GM21723 (cell line): ENCODE measurements around the gene RPS6KA5.
"Not testable (repeated sequence)": the region's sequence is repeated elsewhere in the genome, so short reads cannot be mapped to it uniquely, and the experiment has no call there.

ENCODE experiments used
- ATAC-seq: cut with Tn5 transposase; IDR thresholded peaks from one replicate; pipeline ENCODE4 v1.9.1; 2021; ENCODE audit warnings: mild to moderate bottlenecking, moderate library complexity; ENCODE audit not compliant: unreplicated experiment

Gene RPS6KA5

DNA sequence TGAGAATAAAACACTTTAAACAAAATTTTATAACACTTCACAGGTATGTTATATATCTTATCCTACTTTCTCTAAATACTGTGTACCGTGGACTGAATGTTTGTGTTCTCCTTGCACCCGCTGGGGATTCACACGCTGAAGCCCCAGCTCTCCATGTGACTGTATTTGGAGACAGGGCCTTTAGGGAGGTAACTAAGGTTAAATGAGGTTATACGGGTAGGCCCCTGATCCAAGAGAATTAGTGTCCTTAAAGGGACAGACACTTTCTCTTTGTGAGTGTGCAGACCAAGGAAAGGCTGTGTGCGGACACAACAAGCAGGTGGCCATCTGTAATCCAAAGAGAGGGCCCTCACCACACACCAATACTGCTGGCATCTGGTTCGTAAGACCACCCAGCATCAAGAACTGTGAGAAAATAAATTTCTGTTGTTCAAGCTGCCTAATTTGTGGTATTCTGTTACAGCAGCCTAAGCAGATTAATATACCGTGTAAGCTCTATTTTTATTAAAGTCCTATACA is 174.1 kb downstream of the RPS6KA5 start:
- no peak for ATAC-seq

DNA sequence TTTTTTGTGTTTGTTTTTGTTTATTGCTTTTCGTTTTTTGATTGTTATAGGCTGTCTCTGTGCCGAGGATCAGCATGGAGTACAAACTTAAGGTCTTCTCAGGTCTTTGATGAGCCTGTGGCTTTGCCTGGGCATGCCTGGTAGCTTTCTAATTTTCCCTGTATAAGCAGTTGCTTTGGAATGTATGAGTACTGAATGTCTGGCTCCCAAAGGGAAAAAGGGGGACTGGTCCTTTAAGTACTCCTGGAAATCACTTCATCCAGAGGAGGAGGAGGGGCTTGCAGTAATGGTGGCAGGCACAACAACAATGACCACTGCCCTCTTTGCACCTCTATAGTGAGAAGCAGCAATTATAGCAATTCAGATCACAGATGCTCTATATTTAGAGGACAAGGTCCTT is 176.7 kb downstream of the RPS6KA5 start:
- ATAC-seq, result no peak

DNA sequence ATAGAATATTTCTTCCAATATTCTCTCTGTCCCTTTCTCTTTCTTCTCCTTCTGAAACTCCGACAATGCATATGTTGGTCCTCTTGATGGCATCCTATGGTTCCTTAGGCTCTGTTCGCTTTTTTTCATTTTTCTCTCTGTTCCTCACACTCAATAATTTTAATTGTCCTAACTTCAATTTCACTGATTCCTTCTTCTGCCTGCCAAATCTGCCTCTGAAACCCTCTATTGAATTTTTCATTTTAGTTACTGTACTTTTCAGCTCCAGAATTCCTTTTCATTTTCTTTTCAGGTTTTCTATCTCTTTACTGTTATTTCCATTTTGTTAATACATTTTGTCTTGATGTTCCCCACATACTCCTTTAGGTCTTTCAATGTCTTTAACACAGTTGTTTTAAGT is 177.2 kb downstream of the RPS6KA5 start:
- ATAC-seq, result no peak

DNA sequence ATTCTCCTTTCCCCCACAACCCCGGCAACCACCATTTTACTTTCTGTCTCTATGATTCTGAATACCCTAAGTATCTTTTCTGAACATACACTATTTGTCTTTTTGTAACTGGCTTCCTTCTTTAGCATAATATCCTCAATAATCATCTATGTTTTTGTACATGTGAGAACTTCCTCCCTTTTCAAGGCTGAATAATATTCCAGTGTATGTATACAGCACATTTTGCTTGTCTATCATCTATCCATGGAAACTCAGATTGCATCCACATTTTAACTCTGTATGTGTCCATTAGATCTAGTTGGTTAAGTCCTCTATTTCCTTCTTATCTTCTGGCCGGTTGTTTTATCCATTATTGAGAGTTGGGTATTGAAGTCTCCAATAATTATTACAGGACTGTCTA is 180.2 kb downstream of the RPS6KA5 start:
- ATAC-seq, result no peak

DNA sequence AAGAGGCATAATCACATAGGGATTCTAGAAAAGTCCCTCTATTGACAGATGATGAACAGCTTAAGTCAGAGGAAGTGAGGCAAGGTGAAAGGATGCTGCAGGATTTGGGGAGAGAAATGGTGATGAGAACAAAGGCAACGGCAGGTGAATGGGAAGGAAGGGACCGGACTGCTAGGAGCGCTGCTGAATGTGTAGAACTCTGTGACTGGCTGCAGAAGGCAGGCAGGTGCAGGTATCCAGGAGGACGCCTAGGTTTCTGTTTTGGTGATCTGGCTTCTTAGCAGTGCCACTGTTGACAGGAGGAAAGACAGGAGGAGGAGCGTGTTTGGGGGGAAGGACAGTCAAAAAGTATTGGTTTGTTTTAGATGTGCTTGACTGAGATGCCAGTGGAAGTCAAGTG is 185.8 kb downstream of the RPS6KA5 start:
- ATAC-seq, result no peak

DNA sequence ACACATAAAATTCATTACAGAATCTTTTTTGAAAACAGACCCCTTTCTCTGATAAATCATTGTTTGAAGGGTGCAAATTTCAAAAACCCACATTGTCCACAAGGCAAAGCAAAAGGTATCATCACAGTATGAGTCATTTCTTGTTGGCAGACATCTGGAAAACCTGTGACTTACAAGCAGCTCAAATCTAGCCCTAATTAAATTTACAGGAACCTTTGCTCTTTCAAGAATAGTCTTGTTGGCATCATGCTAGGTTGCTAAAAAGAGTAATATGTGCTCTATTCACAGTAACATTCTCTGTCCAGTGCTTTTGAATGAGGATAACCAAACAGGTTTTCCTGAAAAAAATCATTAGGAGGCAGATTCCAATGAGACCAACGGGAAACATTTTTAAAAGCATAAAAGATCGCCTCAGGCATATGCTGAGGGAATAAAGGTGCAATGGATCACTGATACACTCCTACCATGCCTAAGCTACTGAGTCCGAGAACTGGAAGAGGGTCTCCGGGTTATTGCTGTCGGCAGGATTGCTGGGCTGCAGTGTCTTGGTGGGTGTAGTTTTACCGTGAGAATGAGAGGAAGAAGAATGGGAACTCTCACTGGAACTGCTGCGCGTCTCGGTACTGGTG is 188.7 kb downstream of the RPS6KA5 start:
- ATAC-seq, result no peak

DNA sequence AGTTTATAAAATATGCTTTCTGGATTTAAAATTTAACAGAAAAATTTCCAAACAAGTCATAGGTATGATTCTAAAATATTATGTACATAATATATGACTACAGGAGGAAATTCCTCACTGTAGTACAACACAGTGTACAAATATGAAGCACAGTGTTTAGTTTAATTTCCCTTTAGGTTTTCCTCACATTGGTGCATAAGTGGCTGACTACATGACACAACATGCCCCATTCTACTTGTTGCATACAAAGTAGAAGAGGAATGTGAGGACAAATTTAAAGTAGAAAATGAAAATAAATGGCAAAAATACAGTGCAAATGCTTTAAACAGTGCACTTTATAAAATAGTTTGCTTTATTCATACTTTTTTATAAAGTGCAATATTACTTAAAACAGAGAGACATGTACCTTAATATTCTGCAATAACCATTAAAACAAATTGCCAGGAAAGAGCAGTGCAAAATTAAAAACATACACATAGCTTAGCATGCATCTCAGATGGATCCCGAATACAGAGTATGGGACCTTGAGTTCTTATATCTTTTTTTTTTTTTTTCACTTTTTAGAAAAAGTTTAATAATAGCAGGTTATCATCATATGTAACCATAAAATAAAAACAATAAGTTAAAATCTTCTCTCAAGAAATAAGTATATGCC is 189.4 kb downstream of the RPS6KA5 start:
- ATAC-seq, result no peak

DNA sequence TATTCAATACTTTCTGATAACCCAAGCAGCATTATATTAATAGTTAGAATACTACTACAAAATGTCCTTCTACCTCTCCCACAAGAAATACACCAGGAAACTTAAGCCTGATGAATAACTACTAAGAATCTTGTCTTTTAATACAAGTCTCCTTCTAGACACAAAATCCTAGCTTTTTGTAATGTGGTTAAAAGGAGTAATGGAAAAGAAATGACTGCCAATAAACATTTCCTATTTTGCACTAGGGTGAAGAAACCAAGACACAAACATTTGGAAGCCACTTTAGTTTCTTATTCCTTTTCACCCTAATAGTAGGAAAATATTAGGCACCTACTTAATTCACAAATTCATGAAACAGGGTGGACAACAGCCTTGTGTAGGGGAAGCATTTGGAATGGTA is 192.9 kb downstream of the RPS6KA5 start:
- no peak for ATAC-seq

DNA sequence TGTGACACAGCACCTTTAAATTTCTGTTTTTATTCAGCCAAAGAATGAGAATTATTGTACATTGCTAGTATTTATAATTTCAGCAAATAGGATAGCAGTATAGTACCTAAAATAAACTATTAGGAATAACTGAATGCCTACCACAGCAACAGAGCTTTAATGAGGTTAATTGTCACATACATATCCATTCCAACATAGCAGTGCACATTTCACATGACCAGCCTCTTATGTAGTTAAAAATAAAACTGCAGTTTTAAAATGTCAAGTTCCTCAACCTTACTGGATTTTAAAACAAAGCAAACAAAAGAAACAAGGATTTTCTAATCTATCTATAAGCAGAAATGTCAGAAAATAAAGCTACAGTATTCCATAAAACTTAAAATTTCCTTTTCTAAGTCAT is 193.6 kb downstream of the RPS6KA5 start:
- ATAC-seq, result no peak

DNA sequence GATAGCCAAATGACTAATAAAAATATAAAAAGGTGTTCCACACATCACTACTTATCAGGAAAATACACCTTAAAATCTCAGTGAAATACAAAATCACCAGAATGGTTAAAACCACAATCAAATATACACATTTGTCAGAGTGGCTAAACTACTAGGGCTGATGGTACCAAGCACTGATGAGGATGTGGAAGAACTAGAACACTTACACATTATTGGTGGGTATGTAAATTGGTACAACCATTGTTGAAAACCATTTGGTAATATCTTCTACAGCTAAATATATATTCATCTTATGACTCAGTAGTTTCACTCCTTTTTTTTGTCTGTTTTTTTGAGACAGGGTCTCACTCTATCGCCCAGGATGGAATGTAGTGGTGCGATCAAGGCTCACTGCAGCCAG is 195.7 kb downstream of the RPS6KA5 start:
- no peak for ATAC-seq

DNA sequence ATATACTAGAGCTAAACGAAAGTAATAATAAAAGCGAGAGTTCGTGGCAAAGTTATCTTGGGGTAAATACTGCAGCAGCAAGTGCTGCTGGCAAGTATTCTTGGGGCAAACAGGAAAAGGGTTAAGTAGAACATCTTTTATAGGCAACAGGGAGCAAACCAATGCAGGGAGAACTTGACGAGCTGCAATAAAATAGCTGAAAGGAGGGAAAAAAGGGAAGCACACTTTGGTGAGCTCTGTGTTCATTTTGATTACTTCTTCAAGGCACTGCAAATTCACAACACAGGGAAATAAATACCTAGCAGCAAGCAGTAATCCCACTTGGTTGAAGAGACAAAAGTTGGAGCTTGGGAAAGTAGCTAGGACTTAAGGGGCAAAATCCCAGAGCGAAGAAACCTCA is 201.9 kb downstream of the RPS6KA5 start:
- no peak for ATAC-seq

DNA sequence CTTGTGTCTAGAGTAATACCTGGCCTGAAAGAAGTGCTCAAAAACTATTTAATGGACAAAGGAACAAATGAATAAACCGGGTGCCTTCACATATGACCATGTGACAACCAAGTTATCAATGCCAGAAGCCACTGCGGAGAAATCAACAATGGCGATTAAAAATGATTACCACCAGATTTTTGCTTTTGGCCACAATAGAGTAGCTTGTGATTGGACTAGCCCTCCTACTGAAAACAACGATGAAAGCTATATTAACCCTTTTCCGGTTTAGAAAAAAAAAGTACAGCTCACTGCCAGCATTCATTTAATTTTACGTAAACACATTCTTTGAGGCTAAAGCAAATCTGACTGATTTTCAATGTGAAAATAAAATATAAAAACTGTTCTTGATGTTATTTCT is 202.6 kb downstream of the RPS6KA5 start:
- no peak for ATAC-seq

DNA sequence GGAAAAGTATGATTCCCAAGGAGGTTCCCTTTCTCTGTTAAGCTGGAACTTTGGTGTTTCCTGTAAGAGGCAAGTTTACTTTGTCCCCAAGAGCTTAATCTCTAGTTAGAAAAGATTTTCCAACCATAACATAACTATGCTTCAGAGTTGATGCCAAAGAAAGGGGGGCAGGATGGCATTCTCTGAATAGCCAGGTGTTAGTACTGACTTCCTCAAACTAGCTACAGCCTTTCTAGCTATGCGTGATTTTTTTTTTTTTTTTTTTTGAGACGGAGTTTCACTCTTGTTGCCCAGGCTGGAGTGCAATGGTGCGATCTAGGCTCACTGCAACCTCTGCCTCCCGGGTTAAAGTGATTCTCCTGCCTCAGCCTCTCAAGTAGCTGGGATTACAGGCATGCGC is 204.3 kb downstream of the RPS6KA5 start:
- ATAC-seq, result not testable (repeated sequence)

DNA sequence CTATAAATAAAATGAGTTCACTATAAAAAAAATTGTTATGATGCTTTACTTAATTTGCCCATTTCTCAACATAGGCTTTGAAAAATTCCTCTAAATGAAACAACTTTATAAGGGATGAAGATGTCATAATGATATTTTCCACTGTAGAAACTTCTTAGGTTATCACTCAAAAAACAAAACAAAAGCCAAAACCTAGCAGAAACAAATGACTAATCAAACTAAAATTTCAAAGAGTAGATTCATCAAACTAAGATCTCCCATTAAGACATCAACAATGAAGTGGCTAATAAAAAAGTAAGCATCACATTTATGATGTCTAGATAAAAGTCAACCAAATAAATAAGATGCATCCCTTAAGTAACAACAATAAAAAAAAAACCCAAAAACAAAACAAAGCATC is 207.3 kb downstream of the RPS6KA5 start:
- no peak for ATAC-seq

DNA sequence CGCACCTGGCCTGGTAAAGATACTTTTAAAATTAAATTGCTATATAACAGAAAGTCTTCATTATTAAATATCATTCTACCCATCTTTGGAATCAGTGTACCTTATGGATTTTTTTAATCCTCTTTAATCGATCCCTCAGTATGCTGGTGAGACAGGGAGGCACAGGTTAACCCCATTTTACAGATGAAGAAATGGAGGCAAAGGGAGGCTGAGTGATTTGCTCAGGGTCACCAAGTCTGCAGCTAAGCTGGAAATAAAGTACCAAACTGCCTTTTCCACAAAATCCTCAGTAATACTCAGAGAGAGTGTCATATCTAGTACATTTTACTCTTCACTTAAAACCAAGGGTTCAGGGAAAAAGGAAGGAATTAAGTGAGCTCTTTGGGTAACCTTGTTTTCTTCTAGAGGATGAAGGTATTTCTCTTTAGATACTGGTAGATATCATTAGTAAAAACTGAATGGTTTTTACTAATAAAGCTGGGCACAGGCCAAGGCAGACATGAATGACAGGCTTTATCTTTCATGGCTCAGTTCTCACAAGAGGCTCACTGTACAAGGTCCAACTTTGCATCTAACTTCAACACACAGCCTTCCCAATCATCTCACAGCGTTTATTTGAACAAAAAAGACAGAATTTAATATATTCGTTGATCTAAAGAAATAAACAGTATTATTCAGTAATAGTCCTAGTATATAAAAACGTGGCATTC is 209.0 kb downstream of the RPS6KA5 start:
- no peak for ATAC-seq

DNA sequence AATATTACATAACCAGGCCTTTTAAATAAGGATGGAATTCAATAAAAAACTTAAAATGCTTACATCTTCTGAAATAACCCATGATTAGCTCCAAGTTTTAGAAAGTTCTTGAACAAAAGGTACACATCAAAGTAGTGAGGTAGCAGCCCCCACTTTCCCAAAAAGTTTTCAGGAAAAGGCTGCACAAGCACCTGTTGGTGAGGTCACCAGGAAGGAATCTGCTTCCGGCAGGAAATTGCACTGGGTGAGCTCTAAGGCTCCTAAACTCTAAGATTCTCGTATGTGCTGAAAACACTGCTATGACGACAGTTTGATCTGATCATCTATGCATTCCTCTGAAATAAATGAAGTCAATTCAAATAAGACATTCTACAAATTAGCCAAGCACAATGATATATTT is 210.0 kb downstream of the RPS6KA5 start:
- no peak for ATAC-seq

DNA sequence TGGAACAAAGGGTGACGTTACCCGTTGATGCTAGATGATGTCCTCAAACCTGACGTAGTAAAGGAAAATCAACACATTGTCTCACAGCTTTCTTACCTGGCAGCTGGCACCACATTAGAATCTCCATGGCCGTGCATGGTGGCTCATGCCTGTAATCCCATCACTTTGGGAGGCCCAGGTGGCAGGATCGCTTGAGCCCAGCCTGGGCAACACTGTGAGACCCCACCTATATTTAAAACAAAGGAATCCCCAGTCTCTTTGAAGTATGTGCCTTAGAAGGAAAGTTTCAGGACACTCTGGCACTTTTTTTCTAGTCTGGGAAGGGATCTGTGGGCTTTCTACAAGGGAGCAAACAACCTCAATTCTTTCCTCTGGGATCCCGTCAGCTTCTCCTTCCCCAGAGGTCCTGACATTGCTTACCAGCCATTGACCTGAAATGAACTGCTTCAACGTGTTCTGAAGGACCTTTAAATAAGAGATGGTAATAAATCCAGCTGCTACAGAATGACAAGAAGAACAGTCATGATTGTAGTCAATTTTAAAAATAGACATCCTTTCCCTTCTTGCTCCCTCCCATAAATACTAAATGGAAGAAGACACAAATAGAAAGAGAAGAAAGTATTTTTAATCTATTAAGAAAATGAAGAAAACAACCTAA is 210.5 kb downstream of the RPS6KA5 start:
- no peak for ATAC-seq

DNA sequence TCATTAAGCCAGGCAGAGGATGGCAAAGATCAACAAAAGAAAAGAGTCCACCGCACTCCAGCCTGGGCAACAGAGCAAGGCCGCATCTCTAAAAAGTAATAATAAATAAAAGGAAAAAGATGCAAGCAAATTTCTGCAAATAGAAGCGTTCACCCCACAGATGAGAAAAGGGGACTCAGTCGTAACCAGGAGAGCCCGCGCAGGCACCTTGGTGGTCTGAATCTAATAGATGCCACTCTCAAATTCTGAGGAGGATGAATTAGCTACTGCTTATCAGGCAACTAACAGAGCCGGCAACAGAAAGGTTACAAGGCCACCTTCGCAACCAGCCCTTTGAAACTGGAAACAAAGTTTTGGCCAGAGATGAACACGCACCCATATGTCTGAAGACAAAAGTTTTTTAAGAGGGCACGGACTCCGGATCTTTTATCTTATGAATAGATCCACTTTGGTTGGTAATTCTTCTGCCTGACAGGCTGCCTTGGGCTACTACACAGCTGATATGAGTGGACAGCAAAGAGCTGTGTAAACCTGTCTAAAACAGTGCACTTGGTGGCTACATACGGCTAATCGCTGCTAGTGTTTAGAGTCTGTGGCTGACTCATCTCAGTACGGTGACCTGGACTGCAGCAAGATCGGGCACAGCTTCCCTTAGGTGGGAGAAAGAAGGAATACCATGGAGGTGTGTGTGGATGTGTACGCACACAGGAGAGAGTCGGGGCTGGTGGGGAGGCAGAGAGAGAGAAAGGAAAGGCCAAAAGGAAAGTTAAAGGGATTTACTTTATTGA is 211.3 kb downstream of the RPS6KA5 start:
- no peak for ATAC-seq

DNA sequence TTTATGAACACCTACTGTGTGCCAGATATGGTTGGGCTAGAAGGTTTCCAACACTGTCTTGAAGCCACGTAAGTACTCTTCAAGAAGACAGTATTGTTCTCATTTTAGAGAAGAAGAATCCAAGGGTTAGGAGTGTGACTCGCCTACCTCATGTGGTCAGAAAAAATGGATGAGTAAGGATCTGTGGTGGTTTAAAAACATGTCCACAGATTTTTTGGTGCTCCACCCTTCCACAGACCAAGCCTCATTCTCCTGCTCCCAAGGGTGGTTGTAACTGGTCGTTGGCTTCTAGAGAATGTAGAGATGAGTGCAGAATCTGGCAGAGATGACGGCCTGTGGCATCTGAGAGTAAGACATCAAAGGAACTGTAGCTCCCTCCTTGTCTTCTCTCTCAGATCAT is 213.9 kb downstream of the RPS6KA5 start:
- ATAC-seq, result no peak

DNA sequence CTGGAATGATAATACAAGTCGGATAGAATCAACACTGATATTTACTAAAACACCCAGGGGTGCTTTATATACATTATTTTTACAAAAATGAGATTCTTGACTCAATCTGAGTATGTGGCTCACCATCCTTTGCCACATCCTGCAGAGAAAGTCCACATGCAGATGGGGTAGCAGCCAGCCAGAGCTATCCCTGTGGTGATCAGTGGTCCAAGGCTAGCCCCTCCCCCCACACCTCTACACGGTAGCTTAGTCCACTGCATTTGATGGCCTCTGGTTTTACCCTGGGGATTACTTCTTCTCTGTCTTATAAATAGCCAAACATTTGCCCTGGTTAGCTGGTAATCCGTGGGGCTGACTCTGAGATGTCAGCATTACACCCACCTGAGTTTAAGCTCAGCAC is 216.1 kb downstream of the RPS6KA5 start:
- no peak for ATAC-seq

DNA sequence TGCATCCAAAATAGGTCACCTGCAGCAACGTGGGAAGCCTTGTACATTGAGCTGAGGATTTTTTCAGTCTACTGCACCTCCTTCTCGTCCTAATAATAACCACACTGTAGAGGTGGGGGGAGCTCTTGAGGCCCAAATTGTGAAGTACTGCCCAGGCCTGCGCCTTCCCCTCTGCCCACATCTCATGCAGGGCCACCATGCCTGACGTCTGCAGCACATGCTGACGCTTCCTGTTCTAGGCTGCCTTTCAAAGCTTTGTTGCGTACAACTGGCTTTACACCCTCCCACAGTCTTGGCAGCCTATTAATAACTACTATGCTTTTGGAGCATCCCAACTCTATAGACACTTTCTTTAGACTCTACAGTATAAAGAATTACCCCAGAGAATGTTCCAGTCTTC is 217.7 kb downstream of the RPS6KA5 start:
- ATAC-seq, result no peak
